ENCODE results near the gene NR3C1. TPM values are rescaled to one million over a fixed set of nuclear protein-coding genes. Genes with fewer than 3 reads are reported as not detected.

Gene NR3C1
- total RNA-seq, 1 experiment from 2014 or later = 31.4 TPM

DNA sequence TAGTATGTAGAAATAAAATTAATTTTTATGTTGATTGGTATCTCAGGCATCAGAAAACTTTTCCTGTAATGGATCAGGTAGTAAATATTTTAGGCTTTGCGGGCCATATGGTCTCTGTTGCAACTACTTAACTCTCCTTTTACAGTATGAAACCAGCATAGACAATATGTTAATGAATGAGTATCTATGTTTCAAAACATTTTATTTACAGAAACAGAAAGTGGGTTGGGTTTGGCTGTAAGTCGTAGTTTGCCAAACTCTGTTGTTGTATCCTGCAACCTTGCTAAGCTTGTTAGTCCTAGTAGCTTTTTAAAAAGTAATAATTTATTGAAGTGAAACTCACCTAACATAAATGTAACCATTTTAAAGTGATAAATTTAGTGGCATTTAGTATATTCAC lies 132.1 kb downstream of the NR3C1 start:
- WGBS (ENCODE audit: extremely low coverage, insufficient read length, low lambda C conversion rate) = no CpG with 5 or more reads among the region's 2 CpGs
- H3K23me2 ChIP-seq (ENCODE audit: insufficient read length, low read depth, low read length, poor library complexity, severe bottlenecking) = no peaks in the 10 kb centered on the region
- H3K79me2 ChIP-seq (ENCODE audit: insufficient read depth, low read length) = no peaks in the 10 kb centered on the region
- H3K56ac ChIP-seq (ENCODE audit: insufficient read length, low read depth, low read length) = no peak overlapping the region
- no peak overlapping the region for H3K27ac Mint-ChIP-seq
- TF ChIP-seq, protein P1, sequence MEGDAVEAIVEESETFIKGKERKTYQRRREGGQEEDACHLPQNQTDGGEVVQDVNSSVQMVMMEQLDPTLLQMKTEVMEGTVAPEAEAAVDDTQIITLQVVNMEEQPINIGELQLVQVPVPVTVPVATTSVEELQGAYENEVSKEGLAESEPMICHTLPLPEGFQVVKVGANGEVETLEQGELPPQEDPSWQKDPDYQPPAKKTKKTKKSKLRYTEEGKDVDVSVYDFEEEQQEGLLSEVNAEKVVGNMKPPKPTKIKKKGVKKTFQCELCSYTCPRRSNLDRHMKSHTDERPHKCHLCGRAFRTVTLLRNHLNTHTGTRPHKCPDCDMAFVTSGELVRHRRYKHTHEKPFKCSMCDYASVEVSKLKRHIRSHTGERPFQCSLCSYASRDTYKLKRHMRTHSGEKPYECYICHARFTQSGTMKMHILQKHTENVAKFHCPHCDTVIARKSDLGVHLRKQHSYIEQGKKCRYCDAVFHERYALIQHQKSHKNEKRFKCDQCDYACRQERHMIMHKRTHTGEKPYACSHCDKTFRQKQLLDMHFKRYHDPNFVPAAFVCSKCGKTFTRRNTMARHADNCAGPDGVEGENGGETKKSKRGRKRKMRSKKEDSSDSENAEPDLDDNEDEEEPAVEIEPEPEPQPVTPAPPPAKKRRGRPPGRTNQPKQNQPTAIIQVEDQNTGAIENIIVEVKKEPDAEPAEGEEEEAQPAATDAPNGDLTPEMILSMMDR (conservative IDR thresholded peaks at IDR 0.05) = no peak
- no peak overlapping the region for H2BK12ac ChIP-seq (ENCODE audit: insufficient read length, low read depth, low read length)
- H3K9ac ChIP-seq (ENCODE audit: extremely low read depth, insufficient read length, low read length) = no peak overlapping the region
- no peak overlapping the region for H4K8ac ChIP-seq (replicated peaks; ENCODE audit: insufficient read length, low read depth, low read length)
- H3K9me3 Mint-ChIP-seq = peaks cover 21 to 32% of the 10 kb centered on the region in 2 experiments
- no peaks in the 10 kb centered on the region for H3K79me1 ChIP-seq (ENCODE audit: insufficient read depth, low read depth, low read length, poor library complexity, severe bottlenecking)
- no peak overlapping the region for H3K18ac ChIP-seq (ENCODE audit: insufficient read length, low read depth, low read length)
- no peaks in the 10 kb centered on the region for H3K27me3 Mint-ChIP-seq (ENCODE audit: low read depth)
- H3K4me1 ChIP-seq (ENCODE audit: insufficient read depth, low read length) = no peaks in the 10 kb centered on the region
- no peak overlapping the region for H3K23ac ChIP-seq (ENCODE audit: insufficient read length, low read depth, low read length)
- H2AK5ac ChIP-seq (ENCODE audit: insufficient read length, low read length) = no peak overlapping the region
- no peak overlapping the region for H2BK20ac ChIP-seq (ENCODE audit: low read depth, low read length, poor library complexity, severe bottlenecking)
- no peak overlapping the region for H2BK15ac ChIP-seq (ENCODE audit: low read depth, low read length)
- no peak overlapping the region for H3K14ac ChIP-seq (ENCODE audit: insufficient read depth, low read length)
- H4K5ac ChIP-seq (ENCODE audit: insufficient read length, low read depth, low read length) = no peak overlapping the region
- no peak overlapping the region for H3K27ac ChIP-seq (ENCODE audit: insufficient read length, low read depth, low read length)
- H2BK5ac ChIP-seq (ENCODE audit: insufficient read length, low read length) = no peak overlapping the region
- H4K20me1 ChIP-seq (ENCODE audit: control insufficient read depth, insufficient read depth, insufficient read length) = no peaks in the 10 kb centered on the region
- H2BK120ac ChIP-seq (ENCODE audit: low read depth, low read length, poor library complexity, severe bottlenecking) = no peak overlapping the region
- H3K4me1 Mint-ChIP-seq = no peaks in the 10 kb centered on the region
- no peak for DNase-seq
- no peaks in the 10 kb centered on the region for H3K27me3 ChIP-seq (ENCODE audit: insufficient read depth, low read length)
- H3K4me3 Mint-ChIP-seq = no peak overlapping the region
- H3K9me3 ChIP-seq (ENCODE audit: control insufficient read depth, low read depth, low read length) = no peaks in the 10 kb centered on the region
- H3K36me3 Mint-ChIP-seq (ENCODE audit: insufficient read depth in 1 of 3, low read depth in 3 of 3) = peaks cover 2 to 30% (median 19%) of the 10 kb centered on the region in 3 experiments; a peak in 5 of 7 replicates
- no peak overlapping the region for H4K91ac ChIP-seq (ENCODE audit: insufficient read length, low read depth, low read length)
- H3K4me2 ChIP-seq (ENCODE audit: insufficient read depth, insufficient read length, low read length) = no peak overlapping the region
- no peak overlapping the region for H3K4ac ChIP-seq (ENCODE audit: low read depth, low read length)
- no peak overlapping the region for H3T11ph ChIP-seq (ENCODE audit: low read length)
- no peak overlapping the region for H2AFZ ChIP-seq (ENCODE audit: low read length)

Measured in H9 (cell line).